CD4-positive, alpha-beta T cell (primary cell): Measurements from ENCODE around the gene TK1. TPM values are rescaled to one million over a fixed set of nuclear protein-coding genes. Genes with fewer than 3 reads are reported as not detected.

Source experiments
- ATAC-seq: fragments of 200-7000 bp; cut with Tn5 transposase; one replicate; pipeline ENCODE4 v1.10.0; 2022; ENCODE audit warnings: mild to moderate bottlenecking; ENCODE audit not compliant: poor library complexity
- CTCF ChIA-PET: fragments of 350-600 bp; sonication (Branson Sonifier 250); formaldehyde crosslinking; loops from one replicate; lab custom pipeline; 2021; ENCODE audit warnings: antibody characterized with exemption, inconsistent platforms; lab: Charles Lee
- POLR2A ChIA-PET: fragments of 350-600 bp; sonication (Branson Sonifier 250); formaldehyde crosslinking; loops from one replicate; lab custom pipeline; 2021; ENCODE audit warnings: antibody characterized with exemption, inconsistent platforms; lab: Charles Lee
- DNase-seq, 14 experiments: peaks; one replicate each; pipeline ENCODE4 v3.0.0-alpha.2; 2013 to 2020; ENCODE audit warnings: mixed read lengths in 2 of 14
- H3K27ac ChIP-seq, 2 donors: one replicate each; pipeline versions ENCODE4 v1.5.1 to v1.7.0; 2013; ENCODE audit warnings: low read length in 2 of 2, low read depth in 1 of 2, mild to moderate bottlenecking in 1 of 2
- H3K27me3 ChIP-seq, 2 experiments: 1 replicate in 1 of 2; 2 replicates in 1 of 2; pipeline versions ENCODE4 v1.6.1 to v1.7.0; 2013; ENCODE audit warnings: low read length in 2 of 2, control low read depth in 1 of 2, mild to moderate bottlenecking in 1 of 2, moderate library complexity in 1 of 2; ENCODE audit not compliant: insufficient read depth in 2 of 2, control insufficient read depth in 1 of 2
- H3K36me3 ChIP-seq: one replicate; pipeline ENCODE4 v1.6.1; 2013; ENCODE audit warnings: low read length, control low read depth; ENCODE audit not compliant: insufficient read depth
- H3K4me1 ChIP-seq: one replicate; pipeline ENCODE4 v1.6.1; 2013; ENCODE audit warnings: low read length, control low read depth; ENCODE audit not compliant: insufficient read depth
- H3K4me3 ChIP-seq: one replicate; pipeline ENCODE4 v1.5.1; 2013; ENCODE audit warnings: mild to moderate bottlenecking, low read length, moderate library complexity
- H3K9me3 ChIP-seq, 2 experiments: 1 replicate in 1 of 2; 2 replicates in 1 of 2; pipeline versions ENCODE4 v1.6.1 to v1.7.0; 2013; ENCODE audit warnings: low read length in 2 of 2, mild to moderate bottlenecking in 2 of 2, control low read depth in 1 of 2, moderate library complexity in 1 of 2; ENCODE audit not compliant: control insufficient read depth in 1 of 2, insufficient read depth in 1 of 2
- H3K27ac Mint-ChIP-seq: one replicate; pipeline ENCODE4 v1.8.0; 2020; ENCODE audit warnings: mixed read lengths
- H3K27me3 Mint-ChIP-seq: one replicate; pipeline ENCODE4 v1.8.0; 2021; ENCODE audit warnings: mixed read lengths
- H3K36me3 Mint-ChIP-seq: one replicate; pipeline ENCODE4 v1.8.0; 2021; ENCODE audit warnings: low read depth, mixed read lengths
- H3K4me1 Mint-ChIP-seq: one replicate; pipeline ENCODE4 v1.8.0; 2021; ENCODE audit warnings: low read depth, mixed read lengths
- H3K4me3 Mint-ChIP-seq: one replicate; pipeline ENCODE4 v1.8.0; 2020; ENCODE audit warnings: mild to moderate bottlenecking, mixed read lengths
- H3K9me3 Mint-ChIP-seq: one replicate; pipeline ENCODE4 v1.8.0; 2020; ENCODE audit warnings: mixed read lengths
- CTCF ChIP-seq: fragments of 200-600 bp; IDR thresholded peaks from one replicate; pipeline ENCODE4 v1.8.0; 2022; ENCODE audit warnings: antibody characterized with exemption, mild to moderate bottlenecking
- intact Hi-C, 2 experiments: fragments of 100-400 bp; cut with DNase I in 1 of 2; cut with micrococcal nuclease in 1 of 2; formaldehyde crosslinking; loops; one replicate each; pipeline versions ENCODE4 v1.15.1 to v1.9.0; 2023 to 2025; cut with DNase I, micrococcal nuclease
- total RNA-seq, 174 experiments: library from RNA in 2 of 174; stranded (reverse) in 2 of 174; gene quantifications; one replicate each; pipeline ENCODE4 v1.2.3 and lab custom pipeline; 2021 to 2026

TK1 gene
- total RNA-seq, 2 experiments from 2014 or later: 0.78 to 0.88 TPM

GRCh38 chr17:78234261-78234865 lies 47.5 kb upstream of the TK1 start:
- no peak overlapping the region for H3K27ac Mint-ChIP-seq
- H3K9me3 Mint-ChIP-seq: no peaks in the 10 kb centered on the region
- peaks cover 21% of the 10 kb centered on the region for H3K27me3 Mint-ChIP-seq
- no peaks in the 10 kb centered on the region for H3K36me3 Mint-ChIP-seq
- intact Hi-C loops: no loop called here
- H3K4me3 Mint-ChIP-seq: no peak overlapping the region
- TF ChIP-seq CTCF: no peak
- peaks cover 5% of the 10 kb centered on the region for H3K4me1 Mint-ChIP-seq
- no peaks in the 10 kb centered on the region for H3K36me3 ChIP-seq
- H3K27me3 ChIP-seq: peaks cover 28% of the 10 kb centered on the region in 2 experiments
- no peak for DNase-seq
- ChIA-PET POLR2A (interaction anchor here (0.6 kb wide), 1 partner anchor 52 kb away, joined by 3 read pairs; no protein-coding TSS in a partner anchor), CTCF (no interaction called here)
- no peak overlapping the region for H3K4me3 ChIP-seq
- ATAC-seq: no peak
- H3K27ac ChIP-seq: no peak overlapping the region
- H3K4me1 ChIP-seq: peaks cover 12% of the 10 kb centered on the region
- H3K9me3 ChIP-seq: peaks cover 0 to 15% of the 10 kb centered on the region in 2 experiments

- H3K36me3 ChIP-seq: no peaks in the 10 kb centered on the region
- ChIA-PET CTCF (no interaction called here), POLR2A (no interaction called here)
- H3K4me3 ChIP-seq: no peak overlapping the region
- no peak for DNase-seq
- peaks cover 28 to 30% of the 10 kb centered on the region in 2 experiments for H3K27me3 ChIP-seq
- peaks cover 12% of the 10 kb centered on the region for H3K4me1 ChIP-seq
- Mint-ChIP-seq H3K36me3 (no peaks in the 10 kb centered on the region), H3K4me1 (peaks cover 5% of the 10 kb centered on the region), H3K4me3 (no peak overlapping the region), H3K9me3 (no peaks in the 10 kb centered on the region), H3K27ac (no peak overlapping the region), H3K27me3 (peaks cover 21% of the 10 kb centered on the region)
- peaks cover 0 to 15% of the 10 kb centered on the region in 2 experiments for H3K9me3 ChIP-seq
- no peak for TF ChIP-seq CTCF
- H3K27ac ChIP-seq: no peak overlapping the region
- intact Hi-C loops: no loop called here
- ATAC-seq: no peak
Observed at GRCh38 chr17:78233678-78234077, 46.8 kb upstream of the TK1 start.

DNA sequence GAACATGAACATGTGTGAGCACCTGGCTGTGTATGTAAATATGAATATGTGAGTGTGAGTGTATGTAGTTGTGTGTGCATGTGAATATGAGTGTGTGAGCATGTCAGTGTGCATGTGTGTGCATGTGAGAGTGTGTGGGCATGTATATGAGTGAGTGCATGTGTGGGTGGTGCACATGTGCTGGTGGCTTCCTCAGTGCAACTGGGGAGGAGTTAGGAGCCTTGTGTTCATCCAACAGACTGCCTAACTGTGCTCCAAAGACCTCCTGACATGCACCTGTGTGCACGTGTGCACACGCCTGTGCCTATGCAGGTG lies 46.0 kb upstream of the TK1 start:
- intact Hi-C loops: no loop called here
- Histone ChIP-seq H3K4me3 (no peak overlapping the region), H3K27me3 (peaks cover 31 to 36% of the 10 kb centered on the region in 2 experiments), H3K36me3 (no peaks in the 10 kb centered on the region), H3K4me1 (peaks cover 12% of the 10 kb centered on the region), H3K9me3 (peaks cover 0 to 15% of the 10 kb centered on the region in 2 experiments), H3K27ac (no peak overlapping the region)
- Mint-ChIP-seq H3K9me3 (no peaks in the 10 kb centered on the region), H3K27me3 (peaks cover 27% of the 10 kb centered on the region), H3K36me3 (no peaks in the 10 kb centered on the region), H3K4me3 (no peak overlapping the region), H3K27ac (no peak overlapping the region), H3K4me1 (peaks cover 5% of the 10 kb centered on the region)
- DNase-seq (no peak), ATAC-seq (no peak)
- CTCF ChIA-PET: interaction anchor here (1.4 kb wide), 1 partner anchor 128 kb away, joined by 3 read pairs; no protein-coding TSS in a partner anchor
- no peak for TF ChIP-seq CTCF
- POLR2A ChIA-PET: no interaction called here
